Measurements from ENCODE around the gene BCAS3.
"Not testable (repeated sequence)": the region's sequence is repeated elsewhere in the genome, so short reads cannot be mapped to it uniquely, and the experiment has no call there.

- TF ChIP-seq SP1 (IDR thresholded peaks at IDR 0.05); YY1 (IDR thresholded peaks at IDR 0.05); HNF4G (IDR thresholded peaks at IDR 0.05); CTCF (IDR thresholded peaks at IDR 0.05; ENCODE audit: low read depth, low read length, missing input control); MAX (IDR thresholded peaks at IDR 0.05); FOXA1 (IDR thresholded peaks at IDR 0.05); REST (IDR thresholded peaks at IDR 0.05); RAD21 (IDR thresholded peaks at IDR 0.05); RXRA (IDR thresholded peaks at IDR 0.05): not testable (repeated sequence)
Measured at GRCh38 chr17:60935991-60936390, 258.3 kb downstream of the BCAS3 start.
